Nephron progenitor cell (in vitro differentiated cells): Measurements from ENCODE around the gene STRADB.

Experiments used
- DNase-seq: peaks from one replicate; pipeline ENCODE4 v3.0.0; 2021
- H3K27ac Mint-ChIP-seq: 2 replicates; pipeline ENCODE4 v1.8.0; 2021; ENCODE audit warnings: mild to moderate bottlenecking, moderate library complexity, mixed read lengths
- H3K27me3 Mint-ChIP-seq: 2 replicates; pipeline ENCODE4 v1.8.0; 2021; ENCODE audit warnings: mild to moderate bottlenecking, low read depth, mixed read lengths; ENCODE audit not compliant: poor library complexity
- H3K36me3 Mint-ChIP-seq: 2 replicates; pipeline ENCODE4 v1.8.0; 2021; ENCODE audit warnings: low read depth, mixed read lengths
- H3K4me1 Mint-ChIP-seq: 2 replicates; pipeline ENCODE4 v1.8.0; 2021; ENCODE audit warnings: mixed read lengths
- H3K4me3 Mint-ChIP-seq: 2 replicates; pipeline ENCODE4 v1.8.0; 2021; ENCODE audit warnings: mild to moderate bottlenecking, moderate library complexity, mixed read lengths
- H3K9me3 Mint-ChIP-seq: 2 replicates; pipeline ENCODE4 v1.8.0; 2021; ENCODE audit warnings: mild to moderate bottlenecking, moderate library complexity, mixed read lengths
- TF ChIP-seq, protein P1 (sequence below): fragments of 200-600 bp; sonication (generic); IDR thresholded peaks from 2 replicates; pipeline ENCODE4 v1.5.0; 2021; ENCODE audit warnings: antibody characterized with exemption

The STRADB gene

DNA sequence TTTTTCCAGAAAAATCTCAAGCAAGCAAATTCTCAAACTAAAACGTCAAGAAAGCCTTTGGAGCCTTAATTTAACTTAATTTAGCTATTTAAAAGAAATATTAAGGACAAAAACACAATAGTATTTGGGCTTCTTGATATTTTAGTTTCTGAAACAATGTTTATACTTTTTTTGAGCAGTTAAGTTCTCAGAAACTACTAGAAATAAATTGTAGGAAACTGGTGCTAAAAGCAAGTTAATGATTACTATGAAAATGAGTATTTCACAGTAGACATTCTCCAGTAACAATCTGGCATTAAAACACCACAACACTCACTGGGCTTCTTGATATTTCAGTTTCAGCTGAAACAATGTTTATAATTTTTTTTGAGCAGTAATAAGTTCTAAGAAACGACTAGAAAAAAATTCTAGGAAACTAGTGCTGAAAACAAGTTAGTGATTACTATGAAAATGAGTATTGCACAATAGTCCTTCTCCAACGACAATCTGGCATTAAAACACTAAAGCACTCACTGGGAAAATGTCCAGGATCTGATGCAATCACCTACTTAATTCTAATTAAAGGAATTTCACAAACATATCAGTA is 45.4 kb upstream of the STRADB start:
- no peaks in the 10 kb centered on the region for H3K4me1 Mint-ChIP-seq
- no peak overlapping the region for H3K4me3 Mint-ChIP-seq
- TF ChIP-seq, protein P1, sequence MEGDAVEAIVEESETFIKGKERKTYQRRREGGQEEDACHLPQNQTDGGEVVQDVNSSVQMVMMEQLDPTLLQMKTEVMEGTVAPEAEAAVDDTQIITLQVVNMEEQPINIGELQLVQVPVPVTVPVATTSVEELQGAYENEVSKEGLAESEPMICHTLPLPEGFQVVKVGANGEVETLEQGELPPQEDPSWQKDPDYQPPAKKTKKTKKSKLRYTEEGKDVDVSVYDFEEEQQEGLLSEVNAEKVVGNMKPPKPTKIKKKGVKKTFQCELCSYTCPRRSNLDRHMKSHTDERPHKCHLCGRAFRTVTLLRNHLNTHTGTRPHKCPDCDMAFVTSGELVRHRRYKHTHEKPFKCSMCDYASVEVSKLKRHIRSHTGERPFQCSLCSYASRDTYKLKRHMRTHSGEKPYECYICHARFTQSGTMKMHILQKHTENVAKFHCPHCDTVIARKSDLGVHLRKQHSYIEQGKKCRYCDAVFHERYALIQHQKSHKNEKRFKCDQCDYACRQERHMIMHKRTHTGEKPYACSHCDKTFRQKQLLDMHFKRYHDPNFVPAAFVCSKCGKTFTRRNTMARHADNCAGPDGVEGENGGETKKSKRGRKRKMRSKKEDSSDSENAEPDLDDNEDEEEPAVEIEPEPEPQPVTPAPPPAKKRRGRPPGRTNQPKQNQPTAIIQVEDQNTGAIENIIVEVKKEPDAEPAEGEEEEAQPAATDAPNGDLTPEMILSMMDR = no peak
- no peaks in the 10 kb centered on the region for H3K27me3 Mint-ChIP-seq
- DNase-seq = no peak
- no peaks in the 10 kb centered on the region for H3K9me3 Mint-ChIP-seq
- no peak overlapping the region for H3K27ac Mint-ChIP-seq
- H3K36me3 Mint-ChIP-seq = peaks cover 4% of the 10 kb centered on the region

DNA sequence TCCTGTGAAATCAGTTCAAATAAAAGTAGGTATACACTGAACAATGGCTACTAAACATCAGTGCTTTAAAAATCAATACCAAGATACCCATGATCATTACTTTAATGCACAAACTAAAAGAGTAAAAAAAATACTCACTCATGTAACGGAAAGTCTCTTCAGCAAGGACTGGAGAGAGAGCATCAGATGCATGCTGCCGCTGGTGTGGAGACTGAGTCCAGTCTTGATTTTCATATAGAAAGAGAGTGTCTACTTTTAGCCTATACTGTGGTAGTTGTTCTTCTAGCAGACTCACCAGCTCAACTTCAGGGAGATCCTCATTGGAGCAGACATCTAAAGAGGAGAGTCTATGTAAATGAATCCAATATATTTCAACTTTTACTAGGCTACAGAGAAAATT is 44.3 kb upstream of the STRADB start:
- Mint-ChIP-seq H3K36me3 (peaks cover 7% of the 10 kb centered on the region), H3K4me1 (no peaks in the 10 kb centered on the region), H3K27ac (no peak overlapping the region), H3K27me3 (no peaks in the 10 kb centered on the region), H3K4me3 (no peak overlapping the region), H3K9me3 (no peaks in the 10 kb centered on the region)
- no peak for DNase-seq
- TF ChIP-seq, protein P1 = no peak

DNA sequence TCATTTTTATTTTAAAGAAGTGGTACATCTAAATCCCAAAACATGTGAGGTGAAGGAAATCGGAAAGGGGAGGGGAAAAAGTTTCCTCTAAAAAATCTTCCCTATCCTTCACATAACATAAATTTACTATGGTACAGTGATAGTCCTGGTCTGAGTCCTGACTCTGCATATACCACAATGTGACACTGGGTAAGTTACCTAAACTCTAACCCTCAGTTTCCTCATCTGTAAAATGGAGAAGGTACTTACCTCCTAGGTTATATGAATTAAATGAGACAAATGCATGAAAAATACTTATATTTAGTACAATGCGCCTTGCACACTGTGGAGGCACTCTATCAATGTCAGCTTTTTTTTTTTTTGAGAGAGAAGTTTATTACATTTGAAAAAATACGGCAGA is 42.6 kb upstream of the STRADB start:
- TF ChIP-seq, protein P1 = no peak
- Mint-ChIP-seq H3K9me3 (no peaks in the 10 kb centered on the region), H3K4me3 (no peak overlapping the region), H3K4me1 (no peaks in the 10 kb centered on the region), H3K27ac (no peak overlapping the region), H3K36me3 (peaks cover 7% of the 10 kb centered on the region), H3K27me3 (no peaks in the 10 kb centered on the region)
- DNase-seq = no peak

DNA sequence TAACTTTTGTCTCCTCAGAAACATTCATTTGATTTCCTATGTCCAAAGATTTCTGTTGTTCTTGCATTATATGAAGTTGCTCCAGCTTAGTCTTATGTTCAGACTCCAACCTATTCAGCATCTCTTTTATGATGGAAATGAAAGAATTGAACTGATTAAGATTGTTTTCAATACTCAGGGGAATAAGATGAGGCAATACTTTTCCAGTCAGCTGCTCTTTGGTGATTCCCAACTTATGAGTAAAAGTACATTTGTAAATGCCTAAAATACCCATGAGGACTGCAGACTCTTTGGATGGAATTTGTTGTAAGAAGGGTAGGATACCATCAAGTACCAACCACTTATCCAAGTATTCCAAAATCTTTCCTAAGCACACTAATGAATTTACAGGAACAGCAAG is 40.1 kb upstream of the STRADB start:
- TF ChIP-seq, protein P1 = no peak
- Mint-ChIP-seq H3K4me3 (no peak overlapping the region), H3K4me1 (no peaks in the 10 kb centered on the region), H3K27me3 (no peaks in the 10 kb centered on the region), H3K36me3 (peaks cover 7% of the 10 kb centered on the region), H3K27ac (no peak overlapping the region), H3K9me3 (no peaks in the 10 kb centered on the region)
- no peak for DNase-seq

DNA sequence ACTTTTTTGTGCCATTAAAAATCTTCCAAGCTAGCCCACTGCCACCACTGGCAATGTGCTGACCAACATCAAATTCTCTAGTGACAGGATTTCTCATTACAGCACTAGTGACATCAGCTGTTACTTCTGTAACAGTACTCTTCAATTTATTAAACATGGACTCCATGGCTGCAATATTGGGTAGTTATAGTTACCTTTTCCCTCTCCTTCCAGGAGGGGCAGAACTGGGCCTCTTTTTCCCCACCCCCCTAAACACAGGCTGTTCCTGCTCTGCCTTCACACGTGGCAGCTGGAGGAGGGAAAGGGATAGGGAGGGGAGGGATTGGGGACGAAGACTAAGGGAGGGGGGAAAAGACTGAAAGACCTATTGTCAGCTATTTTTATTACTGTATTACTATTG is 38.4 kb upstream of the STRADB start:
- Mint-ChIP-seq H3K27me3 (no peaks in the 10 kb centered on the region), H3K4me1 (no peaks in the 10 kb centered on the region), H3K36me3 (peaks cover 7% of the 10 kb centered on the region), H3K4me3 (no peak overlapping the region), H3K9me3 (no peaks in the 10 kb centered on the region), H3K27ac (no peak overlapping the region)
- TF ChIP-seq, protein P1 = no peak
- no peak for DNase-seq

DNA sequence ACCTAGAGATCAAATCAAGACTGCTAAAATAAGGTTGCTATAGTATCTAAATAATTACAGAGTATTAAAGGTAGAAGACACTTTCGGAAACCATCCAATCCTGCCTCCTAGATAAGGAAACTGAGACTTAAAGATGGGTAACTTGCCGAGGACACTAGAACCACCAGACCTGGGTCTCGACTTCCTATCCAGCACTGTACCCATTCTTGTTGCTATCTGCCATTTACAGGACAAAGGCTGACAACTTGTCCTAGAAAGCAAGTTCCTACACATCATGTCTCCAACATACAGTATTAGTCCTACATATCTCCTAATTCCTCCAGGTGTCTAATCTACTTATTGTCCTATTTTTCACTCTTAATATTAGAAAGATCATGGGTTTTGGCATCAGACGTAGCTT is 38.0 kb upstream of the STRADB start:
- no peaks in the 10 kb centered on the region for H3K27me3 Mint-ChIP-seq
- no peak overlapping the region for H3K4me3 Mint-ChIP-seq
- TF ChIP-seq, protein P1 = no peak
- no peaks in the 10 kb centered on the region for H3K9me3 Mint-ChIP-seq
- H3K36me3 Mint-ChIP-seq = peaks cover 7% of the 10 kb centered on the region
- no peak overlapping the region for H3K27ac Mint-ChIP-seq
- H3K4me1 Mint-ChIP-seq = no peaks in the 10 kb centered on the region
- no peak for DNase-seq
